Loucy (cell line): ENCODE measurements around the gene PRKAA2.

Source experiments
- EZH2phosphoT487 ChIP-seq: fragments of 200-600 bp; IDR thresholded peaks from 2 replicates; pipeline ENCODE4 v1.6.1; 2018; ENCODE audit warnings: antibody characterized with exemption, mild to moderate bottlenecking, moderate library complexity, borderline replicate concordance
- TF ChIP-seq, protein P1 (sequence below): fragments of 200-600 bp; sonication (generic); conservative IDR thresholded peaks from 2 replicates; pipeline ENCODE4 v1.5.1; 2014; ENCODE audit warnings: mild to moderate bottlenecking, antibody characterized with exemption, low read length

DNA sequence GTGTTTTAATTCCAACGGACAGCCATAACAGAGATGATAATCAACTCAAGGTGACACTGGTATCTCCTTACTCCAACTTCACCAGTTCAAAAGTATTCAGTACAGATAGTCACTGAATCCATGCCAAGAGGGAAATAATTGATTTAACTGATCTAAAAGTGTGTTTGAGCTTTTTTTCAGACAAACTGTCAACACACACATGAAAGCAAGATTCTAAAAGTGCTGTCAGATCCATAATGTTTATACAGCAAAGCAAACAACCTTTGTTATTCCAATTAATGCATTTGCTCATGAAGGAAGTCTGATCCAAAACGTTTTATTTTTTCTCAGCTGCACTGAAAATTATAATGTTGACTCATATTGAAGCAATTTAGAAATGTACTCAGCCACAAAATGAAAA, 5.9 kb upstream of the PRKAA2 start:
- TF ChIP-seq, protein P1, sequence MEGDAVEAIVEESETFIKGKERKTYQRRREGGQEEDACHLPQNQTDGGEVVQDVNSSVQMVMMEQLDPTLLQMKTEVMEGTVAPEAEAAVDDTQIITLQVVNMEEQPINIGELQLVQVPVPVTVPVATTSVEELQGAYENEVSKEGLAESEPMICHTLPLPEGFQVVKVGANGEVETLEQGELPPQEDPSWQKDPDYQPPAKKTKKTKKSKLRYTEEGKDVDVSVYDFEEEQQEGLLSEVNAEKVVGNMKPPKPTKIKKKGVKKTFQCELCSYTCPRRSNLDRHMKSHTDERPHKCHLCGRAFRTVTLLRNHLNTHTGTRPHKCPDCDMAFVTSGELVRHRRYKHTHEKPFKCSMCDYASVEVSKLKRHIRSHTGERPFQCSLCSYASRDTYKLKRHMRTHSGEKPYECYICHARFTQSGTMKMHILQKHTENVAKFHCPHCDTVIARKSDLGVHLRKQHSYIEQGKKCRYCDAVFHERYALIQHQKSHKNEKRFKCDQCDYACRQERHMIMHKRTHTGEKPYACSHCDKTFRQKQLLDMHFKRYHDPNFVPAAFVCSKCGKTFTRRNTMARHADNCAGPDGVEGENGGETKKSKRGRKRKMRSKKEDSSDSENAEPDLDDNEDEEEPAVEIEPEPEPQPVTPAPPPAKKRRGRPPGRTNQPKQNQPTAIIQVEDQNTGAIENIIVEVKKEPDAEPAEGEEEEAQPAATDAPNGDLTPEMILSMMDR = no peak
- no peak for TF ChIP-seq EZH2phosphoT487
